HG02588 (cell line): ENCODE data around the gene ECHDC3.

ENCODE experiments used
- ATAC-seq: cut with Tn5 transposase; IDR thresholded peaks from one replicate; pipeline ENCODE4 v1.9.1; 2021; ENCODE audit warnings: mild to moderate bottlenecking, moderate library complexity; ENCODE audit not compliant: unreplicated experiment

ECHDC3 gene

DNA sequence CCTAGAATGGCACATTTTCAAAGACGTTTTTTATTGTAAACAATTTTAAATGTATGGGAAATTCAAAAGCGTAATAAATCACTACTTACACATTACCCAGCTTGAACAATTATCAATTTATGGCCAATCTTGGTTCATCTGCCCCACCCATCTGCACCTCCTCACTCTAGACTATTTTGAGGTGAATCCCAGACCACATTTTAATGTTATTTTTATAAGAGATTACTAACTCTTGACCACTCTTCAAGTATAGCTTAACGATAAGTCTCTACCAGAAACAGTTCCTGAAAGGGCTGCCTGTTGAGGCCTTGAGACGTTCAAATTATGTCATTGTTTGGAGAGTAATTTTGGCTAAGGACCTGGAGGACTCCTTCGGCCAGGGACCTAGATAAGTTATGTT lies 33.2 kb downstream of the ECHDC3 start:
- ATAC-seq = no peak

DNA sequence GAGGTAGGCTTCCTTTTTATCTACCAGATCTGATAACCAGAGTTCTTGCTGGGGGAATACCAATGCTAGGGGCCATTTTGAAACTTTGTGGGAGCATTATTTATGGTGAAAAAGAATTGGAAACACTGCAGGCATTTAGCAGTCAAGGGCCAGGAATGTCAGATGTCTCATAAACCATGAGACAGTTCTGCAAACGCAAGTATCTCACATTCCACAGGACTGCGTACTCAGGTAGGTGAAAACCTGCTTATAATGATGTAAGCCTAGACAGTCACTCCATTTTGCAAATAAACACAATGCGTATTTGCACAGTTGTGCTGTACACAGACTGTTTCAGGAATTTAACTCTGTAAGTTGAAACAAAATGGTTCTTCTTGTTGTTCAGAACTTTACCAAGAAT lies 33.9 kb downstream of the ECHDC3 start:
- ATAC-seq = no peak

DNA sequence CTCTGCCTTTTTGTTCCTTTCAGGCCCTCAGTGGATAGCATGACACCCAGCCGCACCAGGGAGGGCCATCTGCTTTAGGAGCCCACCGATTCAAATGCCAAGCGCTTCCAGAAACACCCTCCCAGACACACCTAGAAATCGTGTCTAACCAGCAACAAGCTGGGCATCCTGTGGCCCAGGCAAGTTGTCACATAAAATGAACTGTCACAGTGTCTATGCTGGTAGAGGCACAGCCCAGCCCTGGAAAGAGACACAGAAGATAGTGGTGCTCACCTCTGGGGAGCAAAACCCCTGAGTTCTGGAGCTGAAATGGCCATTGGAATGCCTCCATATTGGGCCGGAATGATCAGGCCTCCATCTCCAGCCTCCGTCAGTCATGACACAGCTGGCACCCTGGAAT lies 38.9 kb downstream of the ECHDC3 start:
- no peak for ATAC-seq

- ATAC-seq = no peak
Measured at GRCh38 chr10:11782793-11783557, 40.8 kb downstream of the ECHDC3 start.

- no peak for ATAC-seq
Measured at GRCh38 chr10:11783558-11783865, 41.3 kb downstream of the ECHDC3 start.

GRCh38 chr10:11787374-11787773 lies 45.2 kb downstream of the ECHDC3 start:
- no peak for ATAC-seq

DNA sequence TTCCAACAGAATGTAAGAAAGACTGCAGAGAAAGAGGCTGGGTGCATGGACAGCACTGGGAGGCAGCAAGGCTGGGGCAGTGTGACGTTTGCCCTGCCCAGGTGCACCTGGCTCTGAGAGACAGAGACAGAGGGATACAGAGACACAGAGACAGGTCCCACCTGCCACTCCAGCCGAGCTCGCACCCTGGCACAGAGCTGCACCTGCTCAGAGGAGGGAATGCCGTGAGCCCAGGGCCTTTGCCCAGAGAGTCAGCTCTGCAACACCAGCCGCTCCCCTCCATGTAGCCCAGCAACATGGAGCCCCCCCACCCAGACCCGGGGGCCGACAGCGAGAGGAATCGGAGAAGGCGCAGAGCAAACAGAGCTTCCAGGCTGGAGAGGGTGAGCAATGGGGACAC lies 45.7 kb downstream of the ECHDC3 start:
- no peak for ATAC-seq

DNA sequence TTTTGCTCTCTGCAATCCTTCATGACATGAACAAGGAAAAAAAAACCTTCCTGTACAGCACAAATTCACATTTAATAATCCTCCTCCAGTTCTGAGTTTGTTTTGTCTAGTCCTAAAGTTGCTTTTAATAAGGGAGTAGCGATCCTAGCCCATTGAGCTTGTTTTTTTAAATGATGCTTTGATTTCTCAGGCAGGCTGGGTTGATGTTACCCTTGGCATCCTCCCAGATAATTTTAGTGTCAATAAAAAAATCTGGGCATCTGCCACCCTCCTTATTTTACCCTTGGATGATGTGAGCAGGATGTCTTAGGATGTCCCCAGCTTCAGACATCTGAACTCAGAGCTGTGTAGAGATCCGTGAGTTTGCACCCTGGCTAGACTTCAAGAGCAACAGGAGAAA lies 47.1 kb downstream of the ECHDC3 start:
- no peak for ATAC-seq

DNA sequence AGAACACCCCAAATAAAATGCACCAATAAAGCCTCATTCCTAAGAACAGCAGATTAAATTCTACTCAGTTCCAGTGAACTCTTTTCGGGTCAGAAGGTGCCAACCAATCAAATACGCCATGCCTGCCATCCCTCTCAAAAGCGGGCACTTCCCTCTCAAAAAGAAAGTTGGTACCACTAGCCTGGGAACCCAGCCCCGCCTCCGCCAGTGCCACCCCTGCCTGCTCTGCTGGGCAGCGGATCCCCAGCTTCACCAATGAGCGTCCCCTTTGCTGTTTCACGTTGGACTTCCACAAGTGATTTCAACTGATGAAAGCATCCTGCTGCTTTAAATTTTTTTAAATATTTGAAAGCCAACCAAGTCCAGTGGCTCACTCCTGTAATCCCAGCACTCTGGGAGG lies 47.8 kb downstream of the ECHDC3 start:
- ATAC-seq = no peak

GRCh38 chr10:11793762-11794479 lies 51.7 kb downstream of the ECHDC3 start:
- ATAC-seq = no peak

DNA sequence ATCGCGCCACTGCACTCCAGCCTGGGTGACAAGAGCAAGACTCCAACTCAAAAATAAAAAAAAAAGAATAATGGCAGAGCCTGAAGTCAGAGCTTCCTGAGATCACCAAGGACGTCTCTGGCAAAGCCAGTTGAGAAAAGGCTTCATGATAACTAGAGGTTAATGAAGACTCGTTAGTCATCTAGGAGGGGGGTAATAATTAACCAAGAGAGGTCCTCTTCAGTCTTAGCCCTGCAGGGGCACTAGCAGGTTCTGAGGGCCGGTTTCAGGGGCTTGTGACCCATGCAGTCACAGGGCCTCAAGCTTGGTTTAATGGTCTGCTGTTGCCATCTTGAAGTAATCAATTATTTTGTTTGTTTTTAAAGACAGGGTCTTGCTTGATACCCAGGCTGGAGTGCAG lies 52.4 kb downstream of the ECHDC3 start:
- ATAC-seq = no peak

GRCh38 chr10:11795101-11795920 lies 53.1 kb downstream of the ECHDC3 start:
- ATAC-seq = no peak

- ATAC-seq = no peak
Measured at GRCh38 chr10:11796474-11796873, 54.3 kb downstream of the ECHDC3 start.

DNA sequence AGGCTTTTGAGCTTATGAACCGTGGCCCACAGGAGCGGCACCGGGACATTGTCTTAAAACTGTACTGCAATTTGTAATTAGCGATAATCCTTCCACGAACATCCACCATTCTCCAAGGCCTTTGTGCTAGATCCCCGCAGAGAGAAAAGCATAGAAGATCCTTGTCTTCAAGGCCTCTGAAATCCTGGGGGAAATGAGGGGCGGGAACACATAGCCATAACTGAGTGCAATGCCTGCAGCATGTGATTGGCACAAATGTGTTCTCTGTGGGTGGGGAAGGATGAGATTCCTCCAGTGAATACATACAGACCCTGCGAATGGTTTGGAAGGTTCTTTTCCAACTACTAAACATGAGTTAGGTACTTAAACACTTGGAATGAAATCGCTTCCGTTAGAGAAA lies 55.1 kb downstream of the ECHDC3 start:
- no peak for ATAC-seq

GRCh38 chr10:11797847-11798633 lies 55.9 kb downstream of the ECHDC3 start:
- no peak for ATAC-seq

- no peak for ATAC-seq
Measured at GRCh38 chr10:11798845-11799735, 56.9 kb downstream of the ECHDC3 start.

- ATAC-seq = no peak
Measured at GRCh38 chr10:11799736-11800080, 57.5 kb downstream of the ECHDC3 start.

GRCh38 chr10:11804336-11804735 lies 62.2 kb downstream of the ECHDC3 start:
- ATAC-seq = no peak

DNA sequence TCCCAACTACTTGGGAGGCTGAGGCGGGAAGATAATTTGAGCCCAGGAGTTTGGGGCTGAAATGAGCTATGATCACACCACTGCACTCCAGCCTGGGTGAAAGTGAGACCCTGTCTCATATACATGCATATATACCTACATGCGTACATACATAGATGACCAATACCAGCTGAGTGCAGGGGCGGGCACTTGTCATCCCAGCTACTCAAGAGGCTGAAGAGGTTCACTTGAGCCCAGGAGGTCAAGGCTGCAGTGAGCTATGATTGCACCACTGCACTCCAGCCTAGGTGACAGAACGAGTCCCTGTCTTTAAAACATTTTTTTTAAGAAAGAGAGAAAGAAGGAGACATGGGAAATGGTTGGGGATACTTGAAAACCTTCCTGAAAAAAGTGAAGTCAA lies 63.6 kb downstream of the ECHDC3 start:
- no peak for ATAC-seq

GRCh38 chr10:11806706-11807105 lies 64.5 kb downstream of the ECHDC3 start:
- ATAC-seq = no peak
